ENCODE measurements around the gene DUXA. TPM values are rescaled to one million over a fixed set of nuclear protein-coding genes. Genes with fewer than 3 reads are reported as not detected.

The DUXA gene
- total RNA-seq, 1 experiment from 2014 or later, result not detected

DNA sequence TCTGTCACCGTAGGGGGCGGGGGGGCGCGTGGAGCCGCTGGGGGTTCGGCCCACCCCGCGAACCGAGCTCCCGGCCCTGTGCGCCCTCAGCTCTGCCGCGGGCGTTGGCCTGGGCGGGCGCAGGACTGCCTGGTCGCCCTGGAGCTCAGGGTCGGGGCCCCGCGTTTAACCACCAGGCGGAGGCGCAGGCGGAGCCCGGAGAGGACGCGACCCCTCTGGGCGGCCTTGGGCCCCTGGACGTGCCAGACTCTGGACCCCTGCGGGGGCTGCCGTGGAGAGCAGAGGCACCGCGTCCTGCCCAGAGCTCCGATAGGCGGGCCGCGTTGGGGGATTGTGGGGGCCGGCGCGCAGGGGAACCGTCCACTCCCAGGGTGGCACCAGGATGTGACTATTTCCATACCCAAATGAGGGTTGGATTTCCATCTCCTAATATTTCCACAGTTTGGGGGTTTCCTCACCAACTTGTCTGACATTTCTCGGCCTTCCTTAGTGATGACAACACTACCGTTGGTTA lies 60.5 kb downstream of the DUXA start:
- Mint-ChIP-seq H3K4me1 (no peaks in the 10 kb centered on the region), H3K27ac (no peak overlapping the region), H3K36me3 (peaks cover 31% of the 10 kb centered on the region), H3K9me3 (peaks cover 44% of the 10 kb centered on the region), H3K27me3 (ENCODE audit: low read depth) (peaks cover 12% of the 10 kb centered on the region), H3K4me3 (no peak overlapping the region)
- TF ChIP-seq, protein P1, sequence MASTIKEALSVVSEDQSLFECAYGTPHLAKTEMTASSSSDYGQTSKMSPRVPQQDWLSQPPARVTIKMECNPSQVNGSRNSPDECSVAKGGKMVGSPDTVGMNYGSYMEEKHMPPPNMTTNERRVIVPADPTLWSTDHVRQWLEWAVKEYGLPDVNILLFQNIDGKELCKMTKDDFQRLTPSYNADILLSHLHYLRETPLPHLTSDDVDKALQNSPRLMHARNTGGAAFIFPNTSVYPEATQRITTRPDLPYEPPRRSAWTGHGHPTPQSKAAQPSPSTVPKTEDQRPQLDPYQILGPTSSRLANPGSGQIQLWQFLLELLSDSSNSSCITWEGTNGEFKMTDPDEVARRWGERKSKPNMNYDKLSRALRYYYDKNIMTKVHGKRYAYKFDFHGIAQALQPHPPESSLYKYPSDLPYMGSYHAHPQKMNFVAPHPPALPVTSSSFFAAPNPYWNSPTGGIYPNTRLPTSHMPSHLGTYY (CRISPR knock-in tag; IDR thresholded peaks at IDR 0.05), result no peak
- no peak for TF ChIP-seq FOXJ3 (CRISPR knock-in tag; IDR thresholded peaks at IDR 0.05; ENCODE audit: borderline replicate concordance)
- TF ChIP-seq EMX1 (CRISPR knock-in tag; IDR thresholded peaks at IDR 0.05), result no peak
- TF ChIP-seq, protein P2, sequence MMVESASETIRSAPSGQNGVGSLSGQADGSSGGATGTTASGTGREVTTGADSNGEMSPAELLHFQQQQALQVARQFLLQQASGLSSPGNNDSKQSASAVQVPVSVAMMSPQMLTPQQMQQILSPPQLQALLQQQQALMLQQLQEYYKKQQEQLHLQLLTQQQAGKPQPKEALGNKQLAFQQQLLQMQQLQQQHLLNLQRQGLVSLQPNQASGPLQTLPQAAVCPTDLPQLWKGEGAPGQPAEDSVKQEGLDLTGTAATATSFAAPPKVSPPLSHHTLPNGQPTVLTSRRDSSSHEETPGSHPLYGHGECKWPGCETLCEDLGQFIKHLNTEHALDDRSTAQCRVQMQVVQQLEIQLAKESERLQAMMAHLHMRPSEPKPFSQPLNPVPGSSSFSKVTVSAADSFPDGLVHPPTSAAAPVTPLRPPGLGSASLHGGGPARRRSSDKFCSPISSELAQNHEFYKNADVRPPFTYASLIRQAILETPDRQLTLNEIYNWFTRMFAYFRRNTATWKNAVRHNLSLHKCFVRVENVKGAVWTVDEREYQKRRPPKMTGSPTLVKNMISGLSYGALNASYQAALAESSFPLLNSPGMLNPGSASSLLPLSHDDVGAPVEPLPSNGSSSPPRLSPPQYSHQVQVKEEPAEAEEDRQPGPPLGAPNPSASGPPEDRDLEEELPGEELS (CRISPR knock-in tag; IDR thresholded peaks at IDR 0.05), result no peak
- TF ChIP-seq SMAD4 (CRISPR knock-in tag; IDR thresholded peaks at IDR 0.05), result no peak
- TF ChIP-seq, protein P3, sequence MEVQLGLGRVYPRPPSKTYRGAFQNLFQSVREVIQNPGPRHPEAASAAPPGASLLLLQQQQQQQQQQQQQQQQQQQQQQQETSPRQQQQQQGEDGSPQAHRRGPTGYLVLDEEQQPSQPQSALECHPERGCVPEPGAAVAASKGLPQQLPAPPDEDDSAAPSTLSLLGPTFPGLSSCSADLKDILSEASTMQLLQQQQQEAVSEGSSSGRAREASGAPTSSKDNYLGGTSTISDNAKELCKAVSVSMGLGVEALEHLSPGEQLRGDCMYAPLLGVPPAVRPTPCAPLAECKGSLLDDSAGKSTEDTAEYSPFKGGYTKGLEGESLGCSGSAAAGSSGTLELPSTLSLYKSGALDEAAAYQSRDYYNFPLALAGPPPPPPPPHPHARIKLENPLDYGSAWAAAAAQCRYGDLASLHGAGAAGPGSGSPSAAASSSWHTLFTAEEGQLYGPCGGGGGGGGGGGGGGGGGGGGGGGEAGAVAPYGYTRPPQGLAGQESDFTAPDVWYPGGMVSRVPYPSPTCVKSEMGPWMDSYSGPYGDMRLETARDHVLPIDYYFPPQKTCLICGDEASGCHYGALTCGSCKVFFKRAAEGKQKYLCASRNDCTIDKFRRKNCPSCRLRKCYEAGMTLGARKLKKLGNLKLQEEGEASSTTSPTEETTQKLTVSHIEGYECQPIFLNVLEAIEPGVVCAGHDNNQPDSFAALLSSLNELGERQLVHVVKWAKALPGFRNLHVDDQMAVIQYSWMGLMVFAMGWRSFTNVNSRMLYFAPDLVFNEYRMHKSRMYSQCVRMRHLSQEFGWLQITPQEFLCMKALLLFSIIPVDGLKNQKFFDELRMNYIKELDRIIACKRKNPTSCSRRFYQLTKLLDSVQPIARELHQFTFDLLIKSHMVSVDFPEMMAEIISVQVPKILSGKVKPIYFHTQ (CRISPR knock-in tag; IDR thresholded peaks at IDR 0.05), result no peak
- TF ChIP-seq NFYB (CRISPR knock-in tag; conservative IDR thresholded peaks at IDR 0.05; ENCODE audit: low read depth), result no peak
- TF ChIP-seq TCF7 (CRISPR knock-in tag; IDR thresholded peaks at IDR 0.05; ENCODE audit: low read depth), result no peak
- TF ChIP-seq, protein P4, sequence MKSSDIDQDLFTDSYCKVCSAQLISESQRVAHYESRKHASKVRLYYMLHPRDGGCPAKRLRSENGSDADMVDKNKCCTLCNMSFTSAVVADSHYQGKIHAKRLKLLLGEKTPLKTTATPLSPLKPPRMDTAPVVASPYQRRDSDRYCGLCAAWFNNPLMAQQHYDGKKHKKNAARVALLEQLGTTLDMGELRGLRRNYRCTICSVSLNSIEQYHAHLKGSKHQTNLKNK (CRISPR knock-in tag; IDR thresholded peaks at IDR 0.05), result no peak
- no peak for TF ChIP-seq ZNF232 (CRISPR knock-in tag; IDR thresholded peaks at IDR 0.05)
- TF ChIP-seq, protein P5, sequence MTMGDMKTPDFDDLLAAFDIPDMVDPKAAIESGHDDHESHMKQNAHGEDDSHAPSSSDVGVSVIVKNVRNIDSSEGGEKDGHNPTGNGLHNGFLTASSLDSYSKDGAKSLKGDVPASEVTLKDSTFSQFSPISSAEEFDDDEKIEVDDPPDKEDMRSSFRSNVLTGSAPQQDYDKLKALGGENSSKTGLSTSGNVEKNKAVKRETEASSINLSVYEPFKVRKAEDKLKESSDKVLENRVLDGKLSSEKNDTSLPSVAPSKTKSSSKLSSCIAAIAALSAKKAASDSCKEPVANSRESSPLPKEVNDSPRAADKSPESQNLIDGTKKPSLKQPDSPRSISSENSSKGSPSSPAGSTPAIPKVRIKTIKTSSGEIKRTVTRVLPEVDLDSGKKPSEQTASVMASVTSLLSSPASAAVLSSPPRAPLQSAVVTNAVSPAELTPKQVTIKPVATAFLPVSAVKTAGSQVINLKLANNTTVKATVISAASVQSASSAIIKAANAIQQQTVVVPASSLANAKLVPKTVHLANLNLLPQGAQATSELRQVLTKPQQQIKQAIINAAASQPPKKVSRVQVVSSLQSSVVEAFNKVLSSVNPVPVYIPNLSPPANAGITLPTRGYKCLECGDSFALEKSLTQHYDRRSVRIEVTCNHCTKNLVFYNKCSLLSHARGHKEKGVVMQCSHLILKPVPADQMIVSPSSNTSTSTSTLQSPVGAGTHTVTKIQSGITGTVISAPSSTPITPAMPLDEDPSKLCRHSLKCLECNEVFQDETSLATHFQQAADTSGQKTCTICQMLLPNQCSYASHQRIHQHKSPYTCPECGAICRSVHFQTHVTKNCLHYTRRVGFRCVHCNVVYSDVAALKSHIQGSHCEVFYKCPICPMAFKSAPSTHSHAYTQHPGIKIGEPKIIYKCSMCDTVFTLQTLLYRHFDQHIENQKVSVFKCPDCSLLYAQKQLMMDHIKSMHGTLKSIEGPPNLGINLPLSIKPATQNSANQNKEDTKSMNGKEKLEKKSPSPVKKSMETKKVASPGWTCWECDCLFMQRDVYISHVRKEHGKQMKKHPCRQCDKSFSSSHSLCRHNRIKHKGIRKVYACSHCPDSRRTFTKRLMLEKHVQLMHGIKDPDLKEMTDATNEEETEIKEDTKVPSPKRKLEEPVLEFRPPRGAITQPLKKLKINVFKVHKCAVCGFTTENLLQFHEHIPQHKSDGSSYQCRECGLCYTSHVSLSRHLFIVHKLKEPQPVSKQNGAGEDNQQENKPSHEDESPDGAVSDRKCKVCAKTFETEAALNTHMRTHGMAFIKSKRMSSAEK (CRISPR knock-in tag; IDR thresholded peaks at IDR 0.05; ENCODE audit: borderline replicate concordance), result no peak
- no peak for TF ChIP-seq SOX15 (CRISPR knock-in tag; IDR thresholded peaks at IDR 0.05)
- TF ChIP-seq, protein P6, sequence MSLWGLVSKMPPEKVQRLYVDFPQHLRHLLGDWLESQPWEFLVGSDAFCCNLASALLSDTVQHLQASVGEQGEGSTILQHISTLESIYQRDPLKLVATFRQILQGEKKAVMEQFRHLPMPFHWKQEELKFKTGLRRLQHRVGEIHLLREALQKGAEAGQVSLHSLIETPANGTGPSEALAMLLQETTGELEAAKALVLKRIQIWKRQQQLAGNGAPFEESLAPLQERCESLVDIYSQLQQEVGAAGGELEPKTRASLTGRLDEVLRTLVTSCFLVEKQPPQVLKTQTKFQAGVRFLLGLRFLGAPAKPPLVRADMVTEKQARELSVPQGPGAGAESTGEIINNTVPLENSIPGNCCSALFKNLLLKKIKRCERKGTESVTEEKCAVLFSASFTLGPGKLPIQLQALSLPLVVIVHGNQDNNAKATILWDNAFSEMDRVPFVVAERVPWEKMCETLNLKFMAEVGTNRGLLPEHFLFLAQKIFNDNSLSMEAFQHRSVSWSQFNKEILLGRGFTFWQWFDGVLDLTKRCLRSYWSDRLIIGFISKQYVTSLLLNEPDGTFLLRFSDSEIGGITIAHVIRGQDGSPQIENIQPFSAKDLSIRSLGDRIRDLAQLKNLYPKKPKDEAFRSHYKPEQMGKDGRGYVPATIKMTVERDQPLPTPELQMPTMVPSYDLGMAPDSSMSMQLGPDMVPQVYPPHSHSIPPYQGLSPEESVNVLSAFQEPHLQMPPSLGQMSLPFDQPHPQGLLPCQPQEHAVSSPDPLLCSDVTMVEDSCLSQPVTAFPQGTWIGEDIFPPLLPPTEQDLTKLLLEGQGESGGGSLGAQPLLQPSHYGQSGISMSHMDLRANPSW (CRISPR knock-in tag; conservative IDR thresholded peaks at IDR 0.05; ENCODE audit: low read depth), result no peak
- no peak for TF ChIP-seq TP53 (CRISPR knock-in tag; IDR thresholded peaks at IDR 0.05)
- TF ChIP-seq RELA (CRISPR knock-in tag; IDR thresholded peaks at IDR 0.05; ENCODE audit: borderline replicate concordance), result no peak
- no peak for TF ChIP-seq ZNF121 (CRISPR knock-in tag; IDR thresholded peaks at IDR 0.05)
- TF ChIP-seq, protein P7, sequence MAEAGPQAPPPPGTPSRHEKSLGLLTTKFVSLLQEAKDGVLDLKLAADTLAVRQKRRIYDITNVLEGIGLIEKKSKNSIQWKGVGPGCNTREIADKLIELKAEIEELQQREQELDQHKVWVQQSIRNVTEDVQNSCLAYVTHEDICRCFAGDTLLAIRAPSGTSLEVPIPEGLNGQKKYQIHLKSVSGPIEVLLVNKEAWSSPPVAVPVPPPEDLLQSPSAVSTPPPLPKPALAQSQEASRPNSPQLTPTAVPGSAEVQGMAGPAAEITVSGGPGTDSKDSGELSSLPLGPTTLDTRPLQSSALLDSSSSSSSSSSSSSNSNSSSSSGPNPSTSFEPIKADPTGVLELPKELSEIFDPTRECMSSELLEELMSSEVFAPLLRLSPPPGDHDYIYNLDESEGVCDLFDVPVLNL (CRISPR knock-in tag; IDR thresholded peaks at IDR 0.05; ENCODE audit: borderline replicate concordance, low read depth), result no peak
- no peak for DNase-seq (ENCODE audit: low spot score)
- ChIA-PET POLR2A (no interaction called here), CTCF (no interaction called here)
- no peak for ATAC-seq
